BE2C (cell line): ENCODE data around the gene YJU2.
"Not testable (repeated sequence)": the region's sequence is repeated elsewhere in the genome, so short reads cannot be mapped to it uniquely, and the experiment has no call there.

Experiments
- DNase-seq: peaks from one replicate; pipeline ENCODE4 v3.0.0-alpha.2; 2020
- H3K27me3 ChIP-seq: fragments of 250-450 bp; sonication (Bioruptor Pico); 2 replicates; pipeline ENCODE4 v1.5.1; 2020; ENCODE audit warnings: mild to moderate bottlenecking
- H3K36me3 ChIP-seq: fragments of 250-450 bp; sonication (Bioruptor Pico); 2 replicates; pipeline ENCODE4 v1.5.1; 2020; ENCODE audit warnings: mild to moderate bottlenecking
- H3K4me1 ChIP-seq: fragments of 250-450 bp; sonication (Bioruptor Pico); 2 replicates; pipeline ENCODE4 v1.5.1; 2020
- H3K4me3 ChIP-seq: 2 replicates; pipeline ENCODE4 v1.5.1; 2011; ENCODE audit warnings: low read depth, low read length
- H3K9me3 ChIP-seq: fragments of 250-450 bp; sonication (Bioruptor Pico); 2 replicates; pipeline ENCODE4 v1.5.1; 2020
- TF ChIP-seq, protein P1 (sequence below): IDR thresholded peaks from 2 replicates; pipeline ENCODE4 v1.5.1; 2012; ENCODE audit warnings: mild to moderate bottlenecking, low read depth, low read length

Gene YJU2

DNA sequence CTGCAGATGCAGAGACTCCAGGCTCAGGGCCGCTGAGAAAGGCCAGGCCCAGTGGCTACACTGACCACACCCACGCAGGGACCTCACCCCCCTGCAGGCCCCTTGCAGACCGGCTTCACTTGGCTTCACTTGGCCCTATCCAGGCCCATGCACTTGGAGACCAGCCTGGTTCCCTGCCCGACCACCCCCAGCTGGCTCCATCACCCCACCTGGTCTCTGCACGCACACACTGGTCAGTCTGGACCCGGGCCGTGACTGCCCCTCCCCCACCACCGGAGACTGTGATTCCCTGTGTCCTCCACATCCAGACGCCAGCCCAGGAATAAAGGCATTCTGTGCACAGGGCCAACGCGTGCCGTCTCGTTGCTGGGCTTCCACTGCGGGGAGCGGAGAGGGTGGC is 22.4 kb upstream of the YJU2 start:
- H3K27me3 ChIP-seq: no peaks in the 10 kb centered on the region
- DNase-seq: no peak
- no peaks in the 10 kb centered on the region for H3K9me3 ChIP-seq
- H3K4me1 ChIP-seq: no peaks in the 10 kb centered on the region
- no peaks in the 10 kb centered on the region for H3K36me3 ChIP-seq
- H3K4me3 ChIP-seq: no peak overlapping the region
- TF ChIP-seq, protein P1, sequence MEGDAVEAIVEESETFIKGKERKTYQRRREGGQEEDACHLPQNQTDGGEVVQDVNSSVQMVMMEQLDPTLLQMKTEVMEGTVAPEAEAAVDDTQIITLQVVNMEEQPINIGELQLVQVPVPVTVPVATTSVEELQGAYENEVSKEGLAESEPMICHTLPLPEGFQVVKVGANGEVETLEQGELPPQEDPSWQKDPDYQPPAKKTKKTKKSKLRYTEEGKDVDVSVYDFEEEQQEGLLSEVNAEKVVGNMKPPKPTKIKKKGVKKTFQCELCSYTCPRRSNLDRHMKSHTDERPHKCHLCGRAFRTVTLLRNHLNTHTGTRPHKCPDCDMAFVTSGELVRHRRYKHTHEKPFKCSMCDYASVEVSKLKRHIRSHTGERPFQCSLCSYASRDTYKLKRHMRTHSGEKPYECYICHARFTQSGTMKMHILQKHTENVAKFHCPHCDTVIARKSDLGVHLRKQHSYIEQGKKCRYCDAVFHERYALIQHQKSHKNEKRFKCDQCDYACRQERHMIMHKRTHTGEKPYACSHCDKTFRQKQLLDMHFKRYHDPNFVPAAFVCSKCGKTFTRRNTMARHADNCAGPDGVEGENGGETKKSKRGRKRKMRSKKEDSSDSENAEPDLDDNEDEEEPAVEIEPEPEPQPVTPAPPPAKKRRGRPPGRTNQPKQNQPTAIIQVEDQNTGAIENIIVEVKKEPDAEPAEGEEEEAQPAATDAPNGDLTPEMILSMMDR: no peak

GRCh38 chr19:4225885-4226284 is 21.0 kb upstream of the YJU2 start:
- Histone ChIP-seq H3K27me3 (no peaks in the 10 kb centered on the region), H3K9me3 (no peaks in the 10 kb centered on the region), H3K4me3 (no peak overlapping the region), H3K4me1 (no peaks in the 10 kb centered on the region), H3K36me3 (no peaks in the 10 kb centered on the region)
- no peak for DNase-seq
- TF ChIP-seq, protein P1: no peak

DNA sequence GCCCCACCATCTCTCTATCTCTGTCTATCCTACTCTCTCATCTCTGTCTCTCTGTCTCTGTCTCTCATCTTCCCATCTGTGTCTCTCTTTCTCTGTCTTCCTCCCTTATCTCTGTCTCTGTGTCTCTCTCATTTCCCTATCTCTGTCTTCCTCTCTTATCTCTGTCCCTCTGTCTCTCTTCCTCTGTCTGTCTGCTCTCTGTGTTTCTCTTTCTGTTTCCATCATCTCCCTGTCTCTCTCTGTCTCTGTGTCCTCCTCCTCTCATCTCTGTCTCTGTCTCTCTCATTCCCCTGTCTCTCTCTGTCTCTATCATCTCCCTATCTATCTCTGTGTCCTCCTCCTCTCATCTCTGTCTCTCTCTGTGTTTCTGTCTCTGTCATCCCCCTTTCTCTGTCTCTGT is 19.1 kb upstream of the YJU2 start:
- H3K36me3 ChIP-seq: no peaks in the 10 kb centered on the region
- H3K9me3 ChIP-seq: no peaks in the 10 kb centered on the region
- H3K4me3 ChIP-seq: no peak overlapping the region
- no peaks in the 10 kb centered on the region for H3K27me3 ChIP-seq
- DNase-seq: no peak
- TF ChIP-seq, protein P1: no peak
- no peaks in the 10 kb centered on the region for H3K4me1 ChIP-seq

DNA sequence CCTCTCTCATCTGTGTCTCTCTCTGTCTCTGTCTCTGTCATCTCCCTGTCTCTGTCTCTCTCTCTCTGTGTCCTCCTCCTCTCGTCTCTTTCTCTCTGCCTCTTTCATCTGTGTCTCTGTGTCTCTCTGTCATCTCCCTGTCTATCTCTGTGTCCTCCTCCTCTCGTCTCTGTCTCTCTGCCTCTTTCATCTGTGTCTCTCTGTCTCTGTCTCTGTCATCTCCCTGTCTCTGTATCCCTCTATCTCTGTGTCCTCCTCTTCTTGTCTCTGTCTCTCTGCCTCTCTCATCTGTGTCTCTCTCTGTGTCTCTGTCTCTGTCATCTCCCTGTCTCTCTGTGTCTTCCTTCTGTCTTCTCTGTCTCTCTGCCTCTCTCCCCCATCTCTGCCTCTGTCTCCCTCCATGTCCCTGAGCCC is 18.1 kb upstream of the YJU2 start:
- no peak for DNase-seq
- Histone ChIP-seq H3K4me1 (no peaks in the 10 kb centered on the region), H3K36me3 (no peaks in the 10 kb centered on the region), H3K9me3 (no peaks in the 10 kb centered on the region), H3K4me3 (no peak overlapping the region), H3K27me3 (no peaks in the 10 kb centered on the region)
- TF ChIP-seq, protein P1: no peak

DNA sequence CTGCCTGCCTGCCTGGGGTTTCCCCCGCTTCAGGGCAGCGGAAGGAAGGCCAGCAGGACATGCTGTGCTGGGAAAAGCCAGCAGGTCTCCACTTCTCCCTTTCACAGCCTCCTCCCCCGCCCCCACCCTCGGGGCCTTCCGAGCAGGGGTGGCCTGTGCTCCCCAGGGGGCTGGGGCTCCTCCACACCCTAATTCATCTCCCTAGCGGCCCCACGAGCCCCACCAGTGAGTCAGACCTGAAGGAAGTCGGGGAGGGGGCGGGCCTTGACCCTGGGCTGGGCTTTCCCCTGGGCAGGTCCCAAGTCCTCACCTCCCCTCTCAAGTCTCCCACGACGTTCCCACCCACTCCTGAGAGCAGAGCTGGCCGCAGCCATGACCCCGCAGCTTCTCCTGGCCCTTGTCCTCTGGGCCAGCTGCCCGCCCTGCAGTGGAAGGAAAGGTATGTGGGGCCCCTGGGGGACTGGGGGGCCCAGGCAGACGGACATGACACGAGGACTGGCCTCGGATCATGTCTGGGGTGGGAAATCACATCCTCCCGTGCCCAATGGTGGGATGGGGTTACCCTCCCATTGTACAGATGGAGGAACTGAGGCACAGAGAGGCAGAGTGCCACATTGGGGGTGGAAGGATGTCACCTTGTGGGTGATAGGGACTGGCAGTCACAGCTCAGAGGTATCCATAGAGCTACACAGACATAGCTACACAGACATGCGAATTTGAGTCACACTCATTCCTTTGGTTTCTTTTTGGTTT is 17.5 kb upstream of the YJU2 start, which contains the start of gene EBI3:
Gene EBI3, plus strand, starts transcription at position 345 of the 753 bp plus-strand sequence. Its CDS starts 28 bp downstream, at position 373.
- no peaks in the 10 kb centered on the region for H3K9me3 ChIP-seq
- no peak within 1 kb of the TSS for H3K4me3 ChIP-seq
- H3K4me1 ChIP-seq: no peaks in the 10 kb centered on the region
- DNase-seq: no peak
- no peaks in the 10 kb centered on the region for H3K27me3 ChIP-seq
- no peaks in the 10 kb centered on the region for H3K36me3 ChIP-seq
- TF ChIP-seq, protein P1: no peak

DNA sequence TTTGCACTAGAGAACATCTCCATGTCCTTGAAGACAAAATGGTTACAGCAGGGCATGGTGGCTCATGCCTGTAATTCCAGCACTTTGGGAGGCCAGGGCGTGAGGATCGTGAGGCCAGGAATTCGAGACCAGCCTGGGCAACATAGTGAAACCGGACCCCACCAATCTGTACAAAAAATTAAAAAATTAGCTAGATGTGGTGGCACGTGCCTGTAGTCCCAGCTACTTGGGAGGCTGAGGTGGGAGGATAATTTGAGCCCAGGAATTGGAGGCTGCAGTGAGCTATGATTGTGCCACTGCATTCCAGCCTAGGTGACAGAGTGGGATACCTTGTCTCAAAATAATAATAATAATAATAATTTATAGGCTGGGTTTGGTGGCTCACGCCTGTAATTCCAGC is 16.6 kb upstream of the YJU2 start:
- H3K27me3 ChIP-seq, H3K9me3 ChIP-seq, H3K36me3 ChIP-seq, H3K4me1 ChIP-seq, H3K4me3 ChIP-seq, DNase-seq: not testable (repeated sequence)

- H3K36me3 ChIP-seq, H3K4me3 ChIP-seq, H3K4me1 ChIP-seq, H3K9me3 ChIP-seq, H3K27me3 ChIP-seq, DNase-seq: not testable (repeated sequence)
These were observed 15.4 kb upstream of the YJU2 start for GRCh38 chr19:4231521-4231920.

- H3K9me3 ChIP-seq, H3K4me3 ChIP-seq, H3K27me3 ChIP-seq, H3K4me1 ChIP-seq, H3K36me3 ChIP-seq, DNase-seq: not testable (repeated sequence)
These were observed 14.7 kb upstream of the YJU2 start for GRCh38 chr19:4232139-4232538.
